ENCODE measurements around the gene KCNT2.

Gene KCNT2

DNA sequence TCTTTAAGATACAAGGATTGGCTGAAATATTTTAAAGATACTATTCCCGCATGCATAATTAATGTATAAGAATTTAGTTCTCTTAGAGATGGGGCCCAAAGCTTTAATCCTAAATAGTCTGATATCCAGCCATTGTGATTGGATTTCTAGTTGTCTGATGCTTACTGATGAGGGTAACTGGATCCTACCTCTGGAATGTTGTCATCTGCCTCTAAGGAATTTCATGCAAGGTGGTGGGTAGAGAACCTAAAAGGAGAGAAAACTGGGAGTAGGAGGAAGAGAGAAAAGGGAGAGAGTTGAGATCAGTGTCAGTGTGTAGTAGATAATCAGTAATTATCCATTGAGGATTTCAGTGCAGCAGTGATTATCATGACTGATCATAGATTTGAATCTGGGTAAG, 295.5 kb downstream of the KCNT2 start:
- TF ChIP-seq, protein P1, sequence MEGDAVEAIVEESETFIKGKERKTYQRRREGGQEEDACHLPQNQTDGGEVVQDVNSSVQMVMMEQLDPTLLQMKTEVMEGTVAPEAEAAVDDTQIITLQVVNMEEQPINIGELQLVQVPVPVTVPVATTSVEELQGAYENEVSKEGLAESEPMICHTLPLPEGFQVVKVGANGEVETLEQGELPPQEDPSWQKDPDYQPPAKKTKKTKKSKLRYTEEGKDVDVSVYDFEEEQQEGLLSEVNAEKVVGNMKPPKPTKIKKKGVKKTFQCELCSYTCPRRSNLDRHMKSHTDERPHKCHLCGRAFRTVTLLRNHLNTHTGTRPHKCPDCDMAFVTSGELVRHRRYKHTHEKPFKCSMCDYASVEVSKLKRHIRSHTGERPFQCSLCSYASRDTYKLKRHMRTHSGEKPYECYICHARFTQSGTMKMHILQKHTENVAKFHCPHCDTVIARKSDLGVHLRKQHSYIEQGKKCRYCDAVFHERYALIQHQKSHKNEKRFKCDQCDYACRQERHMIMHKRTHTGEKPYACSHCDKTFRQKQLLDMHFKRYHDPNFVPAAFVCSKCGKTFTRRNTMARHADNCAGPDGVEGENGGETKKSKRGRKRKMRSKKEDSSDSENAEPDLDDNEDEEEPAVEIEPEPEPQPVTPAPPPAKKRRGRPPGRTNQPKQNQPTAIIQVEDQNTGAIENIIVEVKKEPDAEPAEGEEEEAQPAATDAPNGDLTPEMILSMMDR (IDR thresholded peaks at IDR 0.05; ENCODE audit: insufficient read depth, missing control alignments), result no peak
- DNase-seq (ENCODE audit: insufficient read length, low spot score) (no peak), FAIRE-seq (peak; percentile 38)

GRCh38 chr1:196309386-196309785, 298.9 kb downstream of the KCNT2 start:
- DNase-seq (ENCODE audit: insufficient read length, low spot score), result no peak
- peak; percentile 38 for FAIRE-seq
- TF ChIP-seq, protein P1 (IDR thresholded peaks at IDR 0.05; ENCODE audit: insufficient read depth, missing control alignments), result peak; percentile 56

DNA sequence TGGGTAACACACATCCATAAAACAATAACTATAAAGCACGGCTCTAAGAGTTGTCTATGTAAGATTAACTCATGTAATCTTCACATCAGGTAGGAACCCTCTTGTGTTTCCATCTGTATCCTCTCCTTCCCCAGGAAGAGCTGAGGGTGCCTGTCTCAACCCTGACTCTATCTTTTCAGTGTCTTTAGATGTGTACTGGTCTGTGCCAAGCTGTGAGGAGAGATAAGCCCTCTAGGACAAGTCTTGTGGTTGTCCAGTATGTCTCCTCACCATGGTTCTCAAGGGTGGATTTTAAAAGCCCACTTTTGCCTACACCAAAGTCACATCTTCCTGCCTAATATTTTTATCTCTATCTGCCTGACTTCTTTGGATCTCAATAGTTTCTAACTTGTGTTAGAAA, 300.1 kb downstream of the KCNT2 start:
- TF ChIP-seq, protein P1 (IDR thresholded peaks at IDR 0.05; ENCODE audit: insufficient read depth, missing control alignments), result no peak
- no peak for DNase-seq (ENCODE audit: insufficient read length, low spot score)
- peak; percentile 75 for FAIRE-seq

DNA sequence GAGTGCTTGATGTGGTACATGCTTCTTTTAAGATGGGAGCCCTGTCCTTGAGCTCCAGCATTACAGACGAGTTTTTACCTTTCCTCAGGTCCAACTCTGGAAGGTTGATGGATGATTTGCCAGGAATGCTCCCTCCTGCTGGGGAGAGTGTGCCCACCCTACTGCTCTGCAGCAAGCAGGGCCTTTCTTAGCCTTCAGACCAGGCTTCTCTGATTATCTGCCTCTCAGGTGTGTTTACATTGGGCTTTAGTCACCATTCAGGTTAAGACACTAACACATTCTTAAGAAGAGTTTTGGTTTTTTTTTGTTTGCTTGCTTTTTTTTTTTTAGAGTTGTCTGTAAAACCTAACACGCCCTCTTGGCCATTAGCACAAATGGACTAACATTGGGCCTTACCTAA, 301.8 kb downstream of the KCNT2 start:
- no peak for FAIRE-seq
- DNase-seq (ENCODE audit: insufficient read length, low spot score), result no peak
- TF ChIP-seq, protein P1 (IDR thresholded peaks at IDR 0.05; ENCODE audit: insufficient read depth, missing control alignments), result no peak

GRCh38 chr1:196305216-196305615, 303.0 kb downstream of the KCNT2 start:
- DNase-seq (ENCODE audit: insufficient read length, low spot score) (no peak), FAIRE-seq (peak; percentile 77)
- TF ChIP-seq, protein P1 (IDR thresholded peaks at IDR 0.05; ENCODE audit: insufficient read depth, missing control alignments), result no peak

DNA sequence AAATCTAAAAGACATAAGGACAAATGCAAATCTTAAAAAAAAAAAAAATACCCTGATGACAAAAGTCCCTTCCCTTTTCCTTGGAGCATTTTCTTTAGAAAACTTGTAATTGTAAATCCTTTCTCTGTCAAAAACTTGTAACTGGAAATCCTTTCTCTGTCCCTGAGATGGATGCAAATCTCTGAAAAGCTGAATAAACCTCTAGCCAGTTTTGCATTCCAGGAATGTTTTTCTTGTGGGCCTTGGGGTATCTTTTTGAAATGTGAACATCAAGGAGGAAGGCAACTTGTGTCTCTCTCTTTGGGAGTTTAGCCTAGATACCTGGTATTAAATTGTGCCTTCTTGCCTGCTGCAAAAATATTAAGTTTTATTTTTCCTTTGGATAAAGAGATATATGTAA, 305.3 kb downstream of the KCNT2 start:
- TF ChIP-seq, protein P1 (IDR thresholded peaks at IDR 0.05; ENCODE audit: insufficient read depth, missing control alignments), result no peak
- FAIRE-seq (no peak), DNase-seq (ENCODE audit: insufficient read length, low spot score) (no peak)

- no peak for DNase-seq (ENCODE audit: insufficient read length, low spot score)
- TF ChIP-seq, protein P1 (IDR thresholded peaks at IDR 0.05; ENCODE audit: insufficient read depth, missing control alignments), result no peak
- peak; percentile 88 for FAIRE-seq
Measured at GRCh38 chr1:196302420-196302819, 305.8 kb downstream of the KCNT2 start.
